ES-I3 (cell line): ENCODE data around the gene ZNF664.

Experiments used
- H3K36me3 ChIP-seq: 2 replicates; pipeline ENCODE4 v1.6.1; 2013; ENCODE audit warnings: mild to moderate bottlenecking, low read length, control low read depth, moderate library complexity; ENCODE audit not compliant: insufficient read depth
- H3K4me1 ChIP-seq: 2 replicates; pipeline ENCODE4 v1.6.1; 2013; ENCODE audit warnings: mild to moderate bottlenecking, control low read depth, low read length; ENCODE audit not compliant: insufficient read depth
- H3K9ac ChIP-seq: 2 replicates; pipeline ENCODE4 v1.6.1; 2013; ENCODE audit warnings: low read depth, mild to moderate bottlenecking, low read length, moderate library complexity
- H3K9me3 ChIP-seq: 2 replicates; pipeline ENCODE4 v1.6.1; 2013; ENCODE audit warnings: mild to moderate bottlenecking, low read length, moderate library complexity; ENCODE audit not compliant: control insufficient read depth, insufficient read depth

The ZNF664 gene

GRCh38 chr12:123972457-123973401 lies at the start of gene ZNF664, which contains the start of gene CCDC92:
TSS of gene ZNF664 (plus strand) at chr12:123973215. CDS start at chr12:124012145, 38,930 bp downstream.
TSS of gene CCDC92 (minus strand) at chr12:123972831. CDS start at chr12:123944305, 28,526 bp downstream.
- Histone ChIP-seq H3K36me3 (no peaks in the 10 kb centered on the region), H3K9ac (peak within 1 kb of the TSS; percentile 85), H3K9me3 (no peaks in the 10 kb centered on the region)

GRCh38 chr12:123923927-123924326 lies 49.1 kb upstream of the ZNF664 start:
- H3K4me1 ChIP-seq: no peaks in the 10 kb centered on the region
- no peaks in the 10 kb centered on the region for H3K36me3 ChIP-seq
- H3K9me3 ChIP-seq: no peaks in the 10 kb centered on the region
- H3K9ac ChIP-seq: no peak overlapping the region

More at GRCh38 chr12:123972457-123973401, at the start of gene ZNF664, which contains the start of gene CCDC92:
- H3K4me1 ChIP-seq: peaks cover 10% of the 10 kb centered on the region

- Histone ChIP-seq H3K9ac (no peak overlapping the region), H3K4me1 (no peaks in the 10 kb centered on the region), H3K9me3 (no peaks in the 10 kb centered on the region), H3K36me3 (no peaks in the 10 kb centered on the region)
Measured at GRCh38 chr12:123924539-123924938, 48.5 kb upstream of the ZNF664 start.

- Histone ChIP-seq H3K9me3 (no peaks in the 10 kb centered on the region), H3K36me3 (no peaks in the 10 kb centered on the region), H3K4me1 (no peaks in the 10 kb centered on the region), H3K9ac (no peak overlapping the region)
Measured at GRCh38 chr12:123928274-123928865, 44.6 kb upstream of the ZNF664 start.

GRCh38 chr12:123928897-123929296 lies 44.1 kb upstream of the ZNF664 start:
- no peaks in the 10 kb centered on the region for H3K9me3 ChIP-seq
- H3K4me1 ChIP-seq: no peaks in the 10 kb centered on the region
- H3K36me3 ChIP-seq: no peaks in the 10 kb centered on the region
- H3K9ac ChIP-seq: no peak overlapping the region

- Histone ChIP-seq H3K9me3 (no peaks in the 10 kb centered on the region), H3K4me1 (no peaks in the 10 kb centered on the region), H3K36me3 (no peaks in the 10 kb centered on the region), H3K9ac (no peak overlapping the region)
Measured at GRCh38 chr12:123929946-123930583, 43.0 kb upstream of the ZNF664 start.

GRCh38 chr12:123931686-123932321 lies 41.2 kb upstream of the ZNF664 start:
- Histone ChIP-seq H3K36me3 (no peaks in the 10 kb centered on the region), H3K4me1 (no peaks in the 10 kb centered on the region)

GRCh38 chr12:123933214-123933613 lies 39.8 kb upstream of the ZNF664 start:
- Histone ChIP-seq H3K4me1 (no peaks in the 10 kb centered on the region; the same call in 1 of the 2 replicates), H3K36me3 (no peaks in the 10 kb centered on the region), H3K9me3 (no peaks in the 10 kb centered on the region), H3K9ac (no peak overlapping the region)

More at GRCh38 chr12:123931686-123932321, 41.2 kb upstream of the ZNF664 start:
- Histone ChIP-seq H3K9me3 (no peaks in the 10 kb centered on the region), H3K9ac (no peak overlapping the region)

- H3K9ac ChIP-seq: no peak overlapping the region
- no peaks in the 10 kb centered on the region for H3K36me3 ChIP-seq
- no peaks in the 10 kb centered on the region for H3K9me3 ChIP-seq
- no peaks in the 10 kb centered on the region; the same call in 1 of the 2 replicates for H3K4me1 ChIP-seq
Measured at GRCh38 chr12:123934016-123934620, 38.9 kb upstream of the ZNF664 start.

GRCh38 chr12:123934829-123935228 lies 38.2 kb upstream of the ZNF664 start:
- H3K9ac ChIP-seq: no peak overlapping the region
- no peaks in the 10 kb centered on the region; the same call in 1 of the 2 replicates for H3K4me1 ChIP-seq
- H3K9me3 ChIP-seq: no peaks in the 10 kb centered on the region
- H3K36me3 ChIP-seq: no peaks in the 10 kb centered on the region

- Histone ChIP-seq H3K4me1 (no peaks in the 10 kb centered on the region; the same call in 1 of the 2 replicates), H3K36me3 (no peaks in the 10 kb centered on the region), H3K9me3 (no peaks in the 10 kb centered on the region), H3K9ac (no peak overlapping the region)
Measured at GRCh38 chr12:123935956-123936355, 37.1 kb upstream of the ZNF664 start.

GRCh38 chr12:123936471-123936870 lies 36.5 kb upstream of the ZNF664 start:
- H3K36me3 ChIP-seq: no peaks in the 10 kb centered on the region
- peaks cover under 1% of the 10 kb centered on the region; the same call in 1 of the 2 replicates for H3K9me3 ChIP-seq
- H3K9ac ChIP-seq: no peak overlapping the region
- H3K4me1 ChIP-seq: no peaks in the 10 kb centered on the region; the same call in 1 of the 2 replicates

- Histone ChIP-seq H3K4me1 (no peaks in the 10 kb centered on the region; the same call in 1 of the 2 replicates), H3K36me3 (no peaks in the 10 kb centered on the region), H3K9ac (no peak overlapping the region), H3K9me3 (peaks cover 4% of the 10 kb centered on the region; the same call in 1 of the 2 replicates)
Measured at GRCh38 chr12:123936956-123937706, 35.9 kb upstream of the ZNF664 start.
